Stimulated activated naive CD4-positive, alpha-beta T cell treated with Interleukin-2 at 50 U/mL for 16 hours (primary cell): ENCODE data around the gene INSL6.
A peak's percentile ranks its signal among the peaks of the same experiment; 100 is the strongest.
"Not testable (repeated sequence)": the region's sequence is repeated elsewhere in the genome, so short reads cannot be mapped to it uniquely, and the experiment has no call there.

Experiments
- DNase-seq: peaks from one replicate; lab custom pipeline; 2025; lab: John Stamatoyannopoulos, UW

The INSL6 gene, protein sequence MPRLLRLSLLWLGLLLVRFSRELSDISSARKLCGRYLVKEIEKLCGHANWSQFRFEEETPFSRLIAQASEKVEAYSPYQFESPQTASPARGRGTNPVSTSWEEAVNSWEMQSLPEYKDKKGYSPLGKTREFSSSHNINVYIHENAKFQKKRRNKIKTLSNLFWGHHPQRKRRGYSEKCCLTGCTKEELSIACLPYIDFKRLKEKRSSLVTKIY

GRCh38 chr9:5185220-5185840, at the start of gene INSL6:
INSL6 (minus strand) TSS chr9:5185639; CDS start chr9:5185602, 37 bp downstream.
- DNase-seq, result no peak

- DNase-seq, result no peak
Observed at GRCh38 chr9:5231212-5231611, 45.8 kb upstream of the INSL6 start, which contains the start of gene INSL4. INSL4 (plus strand) TSS chr9:5231419; CDS start chr9:5231524, 105 bp downstream.

GRCh38 chr9:5230554-5230953, 45.1 kb upstream of the INSL6 start:
- DNase-seq, result no peak

- no peak for DNase-seq
Observed at GRCh38 chr9:5205071-5205470, 19.6 kb upstream of the INSL6 start.

- no peak for DNase-seq
Observed at GRCh38 chr9:5195463-5195862, 10.0 kb upstream of the INSL6 start.

DNA sequence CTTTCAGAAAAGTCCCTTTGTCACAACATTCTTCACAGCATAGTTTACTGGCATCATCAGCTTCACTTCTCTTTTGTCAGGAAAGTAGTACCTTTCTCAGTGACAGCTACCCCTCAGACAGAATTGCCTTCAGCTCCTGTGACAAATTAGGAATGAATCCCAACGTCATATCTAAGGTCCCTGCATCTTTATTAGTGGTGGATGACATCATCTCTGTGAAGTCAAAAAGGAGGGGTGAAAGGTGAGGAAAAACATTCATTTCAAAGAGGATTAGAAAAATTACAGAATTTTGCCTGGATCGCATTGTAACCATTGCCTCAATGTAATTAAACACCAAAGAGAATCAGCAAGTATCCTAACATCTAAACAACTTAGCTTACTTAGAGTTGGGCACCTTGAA, 7.9 kb upstream of the INSL6 start:
- no peak for DNase-seq

DNA sequence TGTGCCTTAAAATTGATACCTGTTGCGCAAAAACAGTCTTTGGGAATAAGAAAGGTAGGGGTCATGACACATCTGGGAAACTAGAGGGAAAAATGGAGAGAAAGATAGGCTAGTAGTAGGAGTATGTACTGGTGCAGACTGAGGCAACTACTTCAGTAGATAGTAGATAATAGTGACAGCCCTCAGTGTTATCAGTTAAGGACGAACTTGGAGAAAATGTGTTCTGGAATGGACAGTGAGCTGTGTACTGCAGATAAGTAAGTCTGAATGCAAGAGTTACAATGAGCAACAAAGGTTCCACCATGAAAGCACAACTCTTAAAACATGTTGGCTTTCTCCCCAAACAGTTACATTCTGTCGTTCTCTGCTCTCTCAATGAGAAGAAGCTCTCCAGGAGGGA, 6.5 kb upstream of the INSL6 start:
- DNase-seq, result no peak

GRCh38 chr9:5188060-5188984, 2.9 kb upstream of the INSL6 start:
- DNase-seq, result no peak

GRCh38 chr9:5186416-5187169, 1.2 kb upstream of the INSL6 start:
- DNase-seq, result peak; percentile 30

DNA sequence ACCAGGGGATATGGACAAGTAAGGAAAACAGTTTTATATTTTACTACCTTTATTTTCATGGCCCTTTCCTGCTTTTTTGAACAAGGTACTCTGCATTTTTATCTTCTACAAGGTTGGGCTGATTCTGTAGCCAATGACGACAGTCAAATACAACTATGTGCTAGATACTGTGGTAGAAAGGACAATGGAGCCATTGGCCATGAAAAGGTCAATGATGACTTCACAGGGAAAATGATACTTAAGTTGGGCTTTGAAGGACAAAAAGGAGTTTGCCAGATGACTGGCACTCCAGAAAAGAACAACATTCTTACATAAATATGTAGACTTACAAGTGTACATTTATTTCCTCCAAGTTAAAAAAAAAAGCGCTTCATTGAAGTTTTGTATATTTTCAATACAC, 663 bp downstream of the INSL6 start:
- DNase-seq, result no peak

GRCh38 chr9:5180631-5181030, 4.8 kb downstream of the INSL6 start:
- not testable (repeated sequence) for DNase-seq

GRCh38 chr9:5178126-5178805, 7.2 kb downstream of the INSL6 start:
- no peak for DNase-seq

DNA sequence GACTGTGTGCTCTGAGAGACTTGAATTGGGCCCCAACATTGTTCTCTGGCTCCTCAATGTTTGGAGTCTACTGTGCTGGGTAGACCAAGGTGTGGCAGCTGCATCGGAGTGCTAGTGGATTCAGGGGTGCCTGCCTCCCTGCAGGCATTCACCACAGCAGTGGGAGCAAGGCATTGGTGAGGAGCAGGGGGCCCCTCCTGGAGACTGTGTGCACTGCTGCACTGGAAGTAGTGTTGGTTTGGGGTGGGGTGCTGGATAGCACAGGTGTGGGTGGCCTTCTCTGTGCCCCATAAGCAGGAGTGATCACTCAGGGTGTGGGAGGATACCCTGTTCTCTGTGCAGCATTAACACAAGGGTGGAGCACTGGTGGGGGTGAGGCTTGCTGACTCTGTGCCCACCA, 39.2 kb downstream of the INSL6 start:
- no peak for DNase-seq

GRCh38 chr9:5144217-5144616, 41.2 kb downstream of the INSL6 start:
- DNase-seq, result no peak

GRCh38 chr9:5140151-5140550, 45.3 kb downstream of the INSL6 start:
- DNase-seq, result no peak

DNA sequence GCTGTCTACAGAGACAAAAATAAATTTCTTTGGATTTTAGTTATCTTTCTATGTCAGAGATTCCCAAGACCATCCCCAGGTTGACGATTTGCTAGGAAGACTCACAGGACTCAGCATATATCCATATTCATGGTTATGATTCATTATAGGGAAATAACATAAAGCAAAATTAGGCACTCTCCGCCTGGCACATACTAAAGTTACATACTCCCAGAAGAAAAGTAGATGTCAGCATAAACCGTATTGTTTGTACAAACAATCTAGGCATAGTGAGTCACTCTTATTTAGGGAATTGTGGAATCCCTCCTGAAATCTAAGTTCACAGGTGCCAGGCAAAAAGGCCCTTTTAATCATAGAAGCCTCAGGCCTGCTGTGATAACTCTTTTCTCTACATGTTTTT, 62.9 kb downstream of the INSL6 start:
- DNase-seq, result no peak

- no peak for DNase-seq
Observed at GRCh38 chr9:5122116-5122515, 63.3 kb downstream of the INSL6 start.

GRCh38 chr9:5113994-5114748, 71.3 kb downstream of the INSL6 start:
- no peak for DNase-seq
